ENCODE measurements around the gene PDE4A. TPM values are rescaled to one million over a fixed set of nuclear protein-coding genes. Genes with fewer than 3 reads are reported as not detected.
A peak's percentile ranks its signal among the peaks of the same experiment; 100 is the strongest.
"Not testable (repeated sequence)": the region's sequence is repeated elsewhere in the genome, so short reads cannot be mapped to it uniquely, and the experiment has no call there.

PDE4A gene
- total RNA-seq, 1 donor, result 5.1 TPM

DNA sequence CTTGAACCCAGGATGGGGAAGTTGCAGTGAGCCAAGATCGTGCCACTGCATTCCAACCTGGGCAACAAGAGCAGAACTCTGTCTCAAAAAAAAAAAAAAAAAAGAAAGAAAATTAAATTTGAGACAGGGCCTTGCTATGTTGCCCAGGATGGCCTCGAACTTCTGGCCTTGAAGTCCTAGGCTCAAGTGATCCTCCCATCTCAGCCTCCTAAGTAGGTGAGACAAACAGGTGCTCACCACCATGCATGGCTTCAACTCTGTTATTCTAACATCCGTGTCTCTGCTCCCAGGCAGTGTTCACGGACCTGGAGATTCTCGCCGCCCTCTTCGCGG, 40.3 kb downstream of the PDE4A start:
- Histone ChIP-seq H3K4me2 (ENCODE audit: insufficient read depth, low read length) (no peak overlapping the region), H3K27me3 (ENCODE audit: insufficient read depth, low read length) (no peaks in the 10 kb centered on the region), H3K79me2 (ENCODE audit: insufficient read depth, low read length) (no peaks in the 10 kb centered on the region), H3K27ac (ENCODE audit: low read depth, low read length) (no peak overlapping the region), H2AFZ (ENCODE audit: low read length) (no peak overlapping the region), H3K36me3 (ENCODE audit: insufficient read depth, low read length) (no peaks in the 10 kb centered on the region), H3K4me3 (ENCODE audit: insufficient read depth, low read length) (no peak overlapping the region), H4K20me1 (ENCODE audit: insufficient read depth, low read length) (no peaks in the 10 kb centered on the region), H3K9me3 (ENCODE audit: low read depth, low read length) (no peaks in the 10 kb centered on the region), H3K4me1 (ENCODE audit: insufficient read depth, low read length) (no peaks in the 10 kb centered on the region)
- TF ChIP-seq, protein P1, sequence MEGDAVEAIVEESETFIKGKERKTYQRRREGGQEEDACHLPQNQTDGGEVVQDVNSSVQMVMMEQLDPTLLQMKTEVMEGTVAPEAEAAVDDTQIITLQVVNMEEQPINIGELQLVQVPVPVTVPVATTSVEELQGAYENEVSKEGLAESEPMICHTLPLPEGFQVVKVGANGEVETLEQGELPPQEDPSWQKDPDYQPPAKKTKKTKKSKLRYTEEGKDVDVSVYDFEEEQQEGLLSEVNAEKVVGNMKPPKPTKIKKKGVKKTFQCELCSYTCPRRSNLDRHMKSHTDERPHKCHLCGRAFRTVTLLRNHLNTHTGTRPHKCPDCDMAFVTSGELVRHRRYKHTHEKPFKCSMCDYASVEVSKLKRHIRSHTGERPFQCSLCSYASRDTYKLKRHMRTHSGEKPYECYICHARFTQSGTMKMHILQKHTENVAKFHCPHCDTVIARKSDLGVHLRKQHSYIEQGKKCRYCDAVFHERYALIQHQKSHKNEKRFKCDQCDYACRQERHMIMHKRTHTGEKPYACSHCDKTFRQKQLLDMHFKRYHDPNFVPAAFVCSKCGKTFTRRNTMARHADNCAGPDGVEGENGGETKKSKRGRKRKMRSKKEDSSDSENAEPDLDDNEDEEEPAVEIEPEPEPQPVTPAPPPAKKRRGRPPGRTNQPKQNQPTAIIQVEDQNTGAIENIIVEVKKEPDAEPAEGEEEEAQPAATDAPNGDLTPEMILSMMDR (IDR thresholded peaks at IDR 0.05; ENCODE audit: extremely low read depth, low read depth, low read length), result no peak
- DNase-seq (ENCODE audit: insufficient read length, low spot score, missing footprints), result no peak

DNA sequence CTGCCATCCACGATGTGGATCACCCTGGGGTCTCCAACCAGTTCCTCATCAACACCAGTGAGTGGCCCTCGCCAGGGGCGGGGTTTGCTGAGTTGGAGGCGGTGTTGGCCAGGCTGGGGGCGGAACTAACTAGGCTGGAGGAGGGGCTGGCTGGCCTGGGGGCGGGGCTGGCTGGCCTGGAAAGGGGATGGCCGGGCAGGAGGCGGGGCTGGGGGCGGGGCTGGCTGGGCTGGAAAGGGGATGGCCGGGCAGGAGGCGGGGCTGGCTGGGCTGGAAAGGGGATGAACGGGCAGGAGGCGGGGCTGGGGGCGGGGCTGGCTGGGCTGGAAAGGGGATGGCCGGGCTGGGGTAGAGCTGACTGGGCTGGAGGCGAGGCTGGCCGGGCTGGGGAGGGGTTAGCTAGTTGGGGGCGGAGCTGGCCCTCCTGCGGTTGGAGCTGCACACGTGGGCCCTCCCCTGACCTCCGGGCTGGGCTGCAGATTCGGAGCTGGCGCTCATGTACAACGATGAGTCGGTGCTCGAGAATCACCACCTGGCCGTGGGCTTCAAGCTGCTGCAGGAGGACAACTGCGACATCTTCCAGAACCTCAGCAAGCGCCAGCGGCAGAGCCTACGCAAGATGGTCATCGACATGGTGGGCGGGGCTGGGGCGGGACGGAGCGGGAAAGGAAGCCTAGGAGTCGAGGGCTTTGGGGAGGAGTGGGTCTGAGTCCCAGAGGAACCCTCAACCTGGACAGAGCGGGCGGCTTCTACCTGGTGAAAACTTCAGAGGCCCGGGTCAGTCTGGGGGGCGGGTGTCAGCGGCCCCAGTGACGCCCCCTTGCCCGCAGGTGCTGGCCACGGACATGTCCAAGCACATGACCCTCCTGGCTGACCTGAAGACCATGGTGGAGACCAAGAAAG, 41.0 kb downstream of the PDE4A start:
- TF ChIP-seq, protein P1 (IDR thresholded peaks at IDR 0.05; ENCODE audit: extremely low read depth, low read depth, low read length), result no peak
- Histone ChIP-seq H3K79me2 (ENCODE audit: insufficient read depth, low read length) (no peaks in the 10 kb centered on the region), H4K20me1 (ENCODE audit: insufficient read depth, low read length) (no peaks in the 10 kb centered on the region), H3K4me2 (ENCODE audit: insufficient read depth, low read length) (peak overlapping the region; percentile 78), H3K36me3 (ENCODE audit: insufficient read depth, low read length) (no peaks in the 10 kb centered on the region), H3K4me3 (ENCODE audit: insufficient read depth, low read length) (peak overlapping the region; percentile 64), H2AFZ (ENCODE audit: low read length) (peak overlapping the region; percentile 78), H3K27me3 (ENCODE audit: insufficient read depth, low read length) (no peaks in the 10 kb centered on the region), H3K27ac (ENCODE audit: low read depth, low read length) (no peak overlapping the region), H3K9me3 (ENCODE audit: low read depth, low read length) (no peaks in the 10 kb centered on the region), H3K4me1 (ENCODE audit: insufficient read depth, low read length) (no peaks in the 10 kb centered on the region)
- DNase-seq (ENCODE audit: insufficient read length, low spot score, missing footprints), result peak; percentile 99

DNA sequence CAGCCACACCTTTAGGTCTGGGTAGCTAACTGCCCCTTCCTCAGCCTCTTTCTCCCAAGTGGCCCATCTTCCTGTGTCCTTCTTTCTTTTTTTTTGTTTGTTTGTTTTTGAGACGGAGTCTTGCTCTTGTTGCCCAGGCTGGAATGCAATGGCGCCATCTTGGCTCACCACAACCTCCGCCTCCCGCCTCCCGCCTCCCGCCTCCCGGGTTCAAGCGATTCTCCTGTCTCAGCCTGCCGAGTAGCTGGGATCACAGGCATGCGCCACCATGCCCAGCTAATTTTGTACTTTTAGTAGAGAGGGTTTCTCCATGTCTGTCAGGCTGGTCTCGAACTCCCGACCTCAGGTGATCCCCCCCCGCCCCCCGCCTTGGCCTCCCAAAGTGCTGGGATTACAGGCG, 41.7 kb downstream of the PDE4A start:
- not testable (repeated sequence) for H3K4me1 ChIP-seq (ENCODE audit: insufficient read depth, low read length); H3K27me3 ChIP-seq (ENCODE audit: insufficient read depth, low read length); DNase-seq (ENCODE audit: insufficient read length, low spot score, missing footprints); H4K20me1 ChIP-seq (ENCODE audit: insufficient read depth, low read length); H3K36me3 ChIP-seq (ENCODE audit: insufficient read depth, low read length); H3K9me3 ChIP-seq (ENCODE audit: low read depth, low read length); H3K27ac ChIP-seq (ENCODE audit: low read depth, low read length); H3K4me2 ChIP-seq (ENCODE audit: insufficient read depth, low read length); H3K79me2 ChIP-seq (ENCODE audit: insufficient read depth, low read length); H3K4me3 ChIP-seq (ENCODE audit: insufficient read depth, low read length); H2AFZ ChIP-seq (ENCODE audit: low read length)

DNA sequence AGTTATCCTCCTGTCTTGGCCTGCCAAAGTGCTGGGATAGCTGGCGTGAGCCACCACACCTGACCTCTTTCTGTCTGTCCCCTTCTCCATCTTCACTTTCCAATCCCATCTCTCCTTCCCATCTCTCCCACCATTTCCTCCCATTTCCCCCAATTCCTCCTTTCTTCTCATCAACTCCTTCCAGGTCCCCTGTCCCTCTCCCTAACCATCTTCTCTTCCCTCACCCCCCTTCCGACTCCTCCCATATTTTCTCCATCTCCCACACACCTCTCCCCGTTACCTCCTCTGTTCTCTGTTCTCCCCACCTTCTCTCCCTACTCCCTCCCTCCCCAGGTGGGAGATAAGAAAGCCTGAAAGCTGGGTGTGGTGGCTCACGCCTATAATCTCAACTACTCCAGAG, 42.2 kb downstream of the PDE4A start:
- Histone ChIP-seq H3K4me3 (ENCODE audit: insufficient read depth, low read length) (no peak overlapping the region), H3K27ac (ENCODE audit: low read depth, low read length) (no peak overlapping the region), H3K79me2 (ENCODE audit: insufficient read depth, low read length) (no peaks in the 10 kb centered on the region), H3K9me3 (ENCODE audit: low read depth, low read length) (no peaks in the 10 kb centered on the region), H3K4me1 (ENCODE audit: insufficient read depth, low read length) (no peaks in the 10 kb centered on the region), H3K36me3 (ENCODE audit: insufficient read depth, low read length) (no peaks in the 10 kb centered on the region), H2AFZ (ENCODE audit: low read length) (no peak overlapping the region), H3K27me3 (ENCODE audit: insufficient read depth, low read length) (no peaks in the 10 kb centered on the region), H4K20me1 (ENCODE audit: insufficient read depth, low read length) (no peaks in the 10 kb centered on the region), H3K4me2 (ENCODE audit: insufficient read depth, low read length) (no peak overlapping the region)
- TF ChIP-seq, protein P1 (IDR thresholded peaks at IDR 0.05; ENCODE audit: extremely low read depth, low read depth, low read length), result no peak
- no peak for DNase-seq (ENCODE audit: insufficient read length, low spot score, missing footprints)

Data from osteoblast (primary cell).